ENCODE results near the gene HBEGF. TPM values are rescaled to one million over a fixed set of nuclear protein-coding genes. Genes with fewer than 3 reads are reported as not detected.

The HBEGF gene
- total and polyA plus RNA-seq, 2 donors (not counting 1 experiment from before 2014, with no cell fraction given), result 1.8 to 10.3 TPM

- DNase-seq (ENCODE audit: low read depth in 2 of 2), result no peak
- Histone ChIP-seq H3K36me3 (ENCODE audit: control insufficient read depth, insufficient read depth, low read length) (no peaks in the 10 kb centered on the region), H3K4me1 (ENCODE audit: control insufficient read depth, extremely low read depth, insufficient read depth, low read length) (no peaks in the 10 kb centered on the region), H3K79me2 (ENCODE audit: control insufficient read depth, insufficient read depth, low read length) (no peaks in the 10 kb centered on the region), H3K27ac (ENCODE audit: insufficient read depth, low read length) (no peak overlapping the region), H3K27me3 (ENCODE audit: control insufficient read depth, insufficient read depth, low read length) (no peaks in the 10 kb centered on the region), H3K9me3 (ENCODE audit: control insufficient read depth, insufficient read depth, low read depth, low read length) (no peaks in the 10 kb centered on the region), H3K4me2 (ENCODE audit: extremely low read depth, insufficient read depth, low read length) (no peak overlapping the region), H4K20me1 (ENCODE audit: control insufficient read depth, extremely low read depth, insufficient read depth, low read length) (no peaks in the 10 kb centered on the region), H2AFZ (ENCODE audit: low read length) (no peak overlapping the region), H3K4me3 (replicated peaks in 1 of 4; ENCODE audit: control extremely low read depth in 1 of 4, insufficient read depth in 1 of 4, low read depth in 3 of 4, low read length in 4 of 4) (no peak overlapping the region), H3K9ac (ENCODE audit: insufficient read depth, low read length) (no peak overlapping the region)
- TF ChIP-seq, protein P1, sequence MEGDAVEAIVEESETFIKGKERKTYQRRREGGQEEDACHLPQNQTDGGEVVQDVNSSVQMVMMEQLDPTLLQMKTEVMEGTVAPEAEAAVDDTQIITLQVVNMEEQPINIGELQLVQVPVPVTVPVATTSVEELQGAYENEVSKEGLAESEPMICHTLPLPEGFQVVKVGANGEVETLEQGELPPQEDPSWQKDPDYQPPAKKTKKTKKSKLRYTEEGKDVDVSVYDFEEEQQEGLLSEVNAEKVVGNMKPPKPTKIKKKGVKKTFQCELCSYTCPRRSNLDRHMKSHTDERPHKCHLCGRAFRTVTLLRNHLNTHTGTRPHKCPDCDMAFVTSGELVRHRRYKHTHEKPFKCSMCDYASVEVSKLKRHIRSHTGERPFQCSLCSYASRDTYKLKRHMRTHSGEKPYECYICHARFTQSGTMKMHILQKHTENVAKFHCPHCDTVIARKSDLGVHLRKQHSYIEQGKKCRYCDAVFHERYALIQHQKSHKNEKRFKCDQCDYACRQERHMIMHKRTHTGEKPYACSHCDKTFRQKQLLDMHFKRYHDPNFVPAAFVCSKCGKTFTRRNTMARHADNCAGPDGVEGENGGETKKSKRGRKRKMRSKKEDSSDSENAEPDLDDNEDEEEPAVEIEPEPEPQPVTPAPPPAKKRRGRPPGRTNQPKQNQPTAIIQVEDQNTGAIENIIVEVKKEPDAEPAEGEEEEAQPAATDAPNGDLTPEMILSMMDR (conservative IDR thresholded peaks at IDR 0.05 in 1 of 2, IDR thresholded peaks at IDR 0.05 in 1 of 2; ENCODE audit: low read depth in 1 of 2, low read length in 2 of 2), result no peak
- TF ChIP-seq EZH2 (IDR thresholded peaks at IDR 0.05; ENCODE audit: low read length, missing control alignments), result no peak
Observed at GRCh38 chr5:140382866-140383265, 36.5 kb upstream of the HBEGF start.

GRCh38 chr5:140381972-140382371 lies 35.6 kb upstream of the HBEGF start:
- H3K27ac ChIP-seq (ENCODE audit: insufficient read depth, low read length), result no peak overlapping the region
- H3K9me3 ChIP-seq (ENCODE audit: control insufficient read depth, insufficient read depth, low read depth, low read length), result no peaks in the 10 kb centered on the region
- no peak overlapping the region for H3K9ac ChIP-seq (ENCODE audit: insufficient read depth, low read length)
- H3K4me2 ChIP-seq (ENCODE audit: extremely low read depth, insufficient read depth, low read length), result no peak overlapping the region
- no peaks in the 10 kb centered on the region for H3K79me2 ChIP-seq (ENCODE audit: control insufficient read depth, insufficient read depth, low read length)
- H4K20me1 ChIP-seq (ENCODE audit: control insufficient read depth, extremely low read depth, insufficient read depth, low read length), result no peaks in the 10 kb centered on the region
- H3K4me3 ChIP-seq (replicated peaks in 1 of 4; ENCODE audit: control extremely low read depth in 1 of 4, insufficient read depth in 1 of 4, low read depth in 3 of 4, low read length in 4 of 4), result no peak overlapping the region
- no peaks in the 10 kb centered on the region for H3K27me3 ChIP-seq (ENCODE audit: control insufficient read depth, insufficient read depth, low read length)
- no peak for TF ChIP-seq EZH2 (IDR thresholded peaks at IDR 0.05; ENCODE audit: low read length, missing control alignments)
- TF ChIP-seq, protein P1 (conservative IDR thresholded peaks at IDR 0.05 in 1 of 2, IDR thresholded peaks at IDR 0.05 in 1 of 2; ENCODE audit: low read depth in 1 of 2, low read length in 2 of 2), result no peak
- DNase-seq (ENCODE audit: low read depth in 2 of 2), result no peak
- H2AFZ ChIP-seq (ENCODE audit: low read length), result no peak overlapping the region
- H3K4me1 ChIP-seq (ENCODE audit: control insufficient read depth, extremely low read depth, insufficient read depth, low read length), result no peaks in the 10 kb centered on the region
- H3K36me3 ChIP-seq (ENCODE audit: control insufficient read depth, insufficient read depth, low read length), result no peaks in the 10 kb centered on the region

DNA sequence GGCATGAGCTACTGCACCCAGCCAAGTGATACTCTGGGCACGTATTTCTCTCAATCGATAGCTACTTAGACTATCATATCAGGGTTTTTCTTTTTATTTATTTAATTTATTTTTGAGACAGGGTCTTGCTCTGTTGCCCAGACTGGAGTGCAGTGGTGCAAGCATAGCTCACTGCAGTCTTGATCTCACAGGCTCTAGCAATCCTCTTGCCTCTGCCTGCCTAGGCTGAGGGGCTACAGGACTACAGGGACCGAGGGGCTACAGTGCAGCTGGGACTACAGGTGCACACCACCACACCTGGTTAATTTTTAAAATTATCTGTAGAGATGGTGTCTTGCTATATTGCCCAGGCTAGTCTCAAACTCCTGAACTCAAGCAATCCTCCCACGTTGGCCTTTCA lies 34.9 kb upstream of the HBEGF start:
- Histone ChIP-seq H2AFZ (ENCODE audit: low read length) (no peak overlapping the region), H3K79me2 (ENCODE audit: control insufficient read depth, insufficient read depth, low read length) (no peaks in the 10 kb centered on the region), H3K9ac (ENCODE audit: insufficient read depth, low read length) (no peak overlapping the region), H3K27me3 (ENCODE audit: control insufficient read depth, insufficient read depth, low read length) (no peaks in the 10 kb centered on the region), H3K9me3 (ENCODE audit: control insufficient read depth, insufficient read depth, low read depth, low read length) (no peaks in the 10 kb centered on the region), H3K27ac (ENCODE audit: insufficient read depth, low read length) (no peak overlapping the region), H3K4me2 (ENCODE audit: extremely low read depth, insufficient read depth, low read length) (no peak overlapping the region), H3K36me3 (ENCODE audit: control insufficient read depth, insufficient read depth, low read length) (no peaks in the 10 kb centered on the region), H3K4me3 (replicated peaks in 1 of 4; ENCODE audit: control extremely low read depth in 1 of 4, insufficient read depth in 1 of 4, low read depth in 3 of 4, low read length in 4 of 4) (no peak overlapping the region), H4K20me1 (ENCODE audit: control insufficient read depth, extremely low read depth, insufficient read depth, low read length) (no peaks in the 10 kb centered on the region), H3K4me1 (ENCODE audit: control insufficient read depth, extremely low read depth, insufficient read depth, low read length) (no peaks in the 10 kb centered on the region)
- DNase-seq (ENCODE audit: low read depth in 2 of 2), result no peak
- TF ChIP-seq, protein P1 (conservative IDR thresholded peaks at IDR 0.05 in 1 of 2, IDR thresholded peaks at IDR 0.05 in 1 of 2; ENCODE audit: low read depth in 1 of 2, low read length in 2 of 2), result no peak
- no peak for TF ChIP-seq EZH2 (IDR thresholded peaks at IDR 0.05; ENCODE audit: low read length, missing control alignments)
